HCT116 (cell line): Measurements from ENCODE around the gene GIMAP6.
"Not testable (repeated sequence)": the region's sequence is repeated elsewhere in the genome, so short reads cannot be mapped to it uniquely, and the experiment has no call there.

Source experiments
- ATF3 ChIP-seq: IDR thresholded peaks from 2 replicates; pipeline ENCODE4 v1.6.1; 2012
- CTCF ChIP-seq, 3 experiments: fragments of 200-600 bp in 1 of 3; sonication (generic) in 1 of 3; IDR thresholded peaks in 2 of 3; conservative IDR thresholded peaks in 1 of 3; 2 replicates each; pipeline ENCODE4 v1.5.1; 2012 to 2017; ENCODE audit warnings: low read depth in 2 of 3, low read length in 2 of 3, antibody characterized with exemption in 1 of 3, borderline replicate concordance in 1 of 3, control low read depth in 1 of 3, mild to moderate bottlenecking in 1 of 3, mixed read lengths in 1 of 3, mixed run types in 1 of 3, moderate library complexity in 1 of 3; ENCODE audit not compliant: insufficient read depth in 1 of 3
- EGR1 ChIP-seq: IDR thresholded peaks from 2 replicates; pipeline ENCODE4 v1.6.1; 2012; ENCODE audit warnings: low read depth
- EZH2 ChIP-seq: fragments of 200-600 bp; sonication (generic); IDR thresholded peaks from 2 replicates; pipeline ENCODE4 v1.6.1; 2017; ENCODE audit warnings: antibody characterized with exemption, mixed run types
- EZH2phosphoT487 ChIP-seq: fragments of 200-600 bp; IDR thresholded peaks from 2 replicates; pipeline ENCODE4 v1.6.1; 2018; ENCODE audit warnings: antibody characterized with exemption, borderline replicate concordance
- FOSL1 ChIP-seq: IDR thresholded peaks from 2 replicates; pipeline ENCODE4 v1.6.1; 2012; ENCODE audit warnings: low read depth
- JUND ChIP-seq: IDR thresholded peaks from 2 replicates; pipeline ENCODE4 v1.6.1; 2012
- POLR2A ChIP-seq: IDR thresholded peaks from 2 replicates; pipeline ENCODE4 v1.7.0; 2011; ENCODE audit warnings: borderline replicate concordance; ENCODE audit not compliant: insufficient read depth, insufficient read length; ENCODE audit errors: extremely low read depth
- POLR2AphosphoS5 ChIP-seq: IDR thresholded peaks from 2 replicates; pipeline ENCODE4 v1.6.1; 2011; ENCODE audit warnings: mild to moderate bottlenecking, low read depth, low read length, moderate library complexity
- RAD21 ChIP-seq: IDR thresholded peaks from 2 replicates; pipeline ENCODE4 v1.6.1; 2012; ENCODE audit warnings: low read depth, mild to moderate bottlenecking
- SRF ChIP-seq: IDR thresholded peaks from 2 replicates; pipeline ENCODE4 v1.6.1; 2012; ENCODE audit warnings: low read depth
- TCF7L2 ChIP-seq: IDR thresholded peaks from 2 replicates; pipeline ENCODE4 v1.7.0; 2011; ENCODE audit warnings: borderline replicate concordance, inconsistent platforms; ENCODE audit not compliant: insufficient read depth, insufficient read length; ENCODE audit errors: extremely low read depth
- TF ChIP-seq, protein P1 (sequence below): IDR thresholded peaks from 2 replicates; pipeline ENCODE4 v1.6.1; 2012; ENCODE audit warnings: low read depth

DNA sequence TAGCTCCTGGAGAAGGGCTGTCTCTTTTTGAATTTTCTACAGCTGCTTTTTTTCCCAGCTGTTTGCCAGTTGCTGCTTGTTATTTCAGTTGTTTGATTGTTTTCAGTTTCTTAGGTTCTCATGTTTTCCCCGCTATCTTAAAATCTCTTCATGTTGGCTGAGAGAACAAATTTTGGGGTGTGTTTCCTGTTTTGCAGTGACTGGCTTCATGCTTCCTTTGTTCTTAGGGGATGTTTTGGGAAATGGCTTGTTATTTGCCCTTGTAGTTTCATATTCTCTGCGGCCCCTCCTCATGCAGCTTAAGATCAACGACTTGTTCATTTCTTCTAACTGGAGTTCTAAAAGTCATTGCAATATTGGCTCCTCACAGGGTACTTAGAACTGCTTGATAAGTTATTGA is 44.7 kb upstream of the GIMAP6 start:
- not testable (repeated sequence) for TF ChIP-seq CTCF (IDR thresholded peaks at IDR 0.05 in 2 of 3, conservative IDR thresholded peaks at IDR 0.05 in 1 of 3; ENCODE audit: borderline replicate concordance in 1 of 3, insufficient read depth in 1 of 3, low read depth in 2 of 3, low read length in 2 of 3); EZH2; JUND; POLR2AphosphoS5; EGR1; POLR2A; EZH2phosphoT487; SRF; ATF3; FOSL1; TCF7L2; RAD21
- TF ChIP-seq, protein P1, sequence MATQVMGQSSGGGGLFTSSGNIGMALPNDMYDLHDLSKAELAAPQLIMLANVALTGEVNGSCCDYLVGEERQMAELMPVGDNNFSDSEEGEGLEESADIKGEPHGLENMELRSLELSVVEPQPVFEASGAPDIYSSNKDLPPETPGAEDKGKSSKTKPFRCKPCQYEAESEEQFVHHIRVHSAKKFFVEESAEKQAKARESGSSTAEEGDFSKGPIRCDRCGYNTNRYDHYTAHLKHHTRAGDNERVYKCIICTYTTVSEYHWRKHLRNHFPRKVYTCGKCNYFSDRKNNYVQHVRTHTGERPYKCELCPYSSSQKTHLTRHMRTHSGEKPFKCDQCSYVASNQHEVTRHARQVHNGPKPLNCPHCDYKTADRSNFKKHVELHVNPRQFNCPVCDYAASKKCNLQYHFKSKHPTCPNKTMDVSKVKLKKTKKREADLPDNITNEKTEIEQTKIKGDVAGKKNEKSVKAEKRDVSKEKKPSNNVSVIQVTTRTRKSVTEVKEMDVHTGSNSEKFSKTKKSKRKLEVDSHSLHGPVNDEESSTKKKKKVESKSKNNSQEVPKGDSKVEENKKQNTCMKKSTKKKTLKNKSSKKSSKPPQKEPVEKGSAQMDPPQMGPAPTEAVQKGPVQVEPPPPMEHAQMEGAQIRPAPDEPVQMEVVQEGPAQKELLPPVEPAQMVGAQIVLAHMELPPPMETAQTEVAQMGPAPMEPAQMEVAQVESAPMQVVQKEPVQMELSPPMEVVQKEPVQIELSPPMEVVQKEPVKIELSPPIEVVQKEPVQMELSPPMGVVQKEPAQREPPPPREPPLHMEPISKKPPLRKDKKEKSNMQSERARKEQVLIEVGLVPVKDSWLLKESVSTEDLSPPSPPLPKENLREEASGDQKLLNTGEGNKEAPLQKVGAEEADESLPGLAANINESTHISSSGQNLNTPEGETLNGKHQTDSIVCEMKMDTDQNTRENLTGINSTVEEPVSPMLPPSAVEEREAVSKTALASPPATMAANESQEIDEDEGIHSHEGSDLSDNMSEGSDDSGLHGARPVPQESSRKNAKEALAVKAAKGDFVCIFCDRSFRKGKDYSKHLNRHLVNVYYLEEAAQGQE = not testable (repeated sequence)
